Activated CD4-positive, CD25-positive, alpha-beta regulatory T cell treated with anti-CD3 and anti-CD28 coated beads, Interleukin-2, amount 50 U/mL, for 72 hours (primary cell): ENCODE data around the gene MRPL23.

ENCODE experiments used
- DNase-seq: peaks from one replicate; pipeline ENCODE4 v3.0.0; 2021

Gene MRPL23

GRCh38 chr11:1946812-1947484 is at the start of gene MRPL23:
Gene MRPL23, plus strand, starts transcription at chr11:1947332. Its CDS starts 31 bp downstream, at chr11:1947363.
- no peak for DNase-seq

- no peak for DNase-seq
Observed at GRCh38 chr11:1899090-1899489, 48.0 kb upstream of the MRPL23 start.

GRCh38 chr11:1899686-1900085 is 47.4 kb upstream of the MRPL23 start:
- no peak for DNase-seq

GRCh38 chr11:1906181-1906580 is 41.0 kb upstream of the MRPL23 start:
- DNase-seq, result no peak

- DNase-seq, result no peak
Observed at GRCh38 chr11:1906611-1907423, 40.3 kb upstream of the MRPL23 start.

- no peak for DNase-seq
Observed at GRCh38 chr11:1908618-1909017, 38.5 kb upstream of the MRPL23 start.

GRCh38 chr11:1909524-1909923 is 37.6 kb upstream of the MRPL23 start:
- no peak for DNase-seq

- no peak for DNase-seq
Observed at GRCh38 chr11:1912289-1912878, 34.7 kb upstream of the MRPL23 start.

- no peak for DNase-seq
Observed at GRCh38 chr11:1913271-1914060, 33.7 kb upstream of the MRPL23 start.

GRCh38 chr11:1915795-1916131 is 31.4 kb upstream of the MRPL23 start:
- DNase-seq, result no peak

GRCh38 chr11:1916132-1916985 is 30.8 kb upstream of the MRPL23 start:
- no peak for DNase-seq

GRCh38 chr11:1916986-1917522 is 30.1 kb upstream of the MRPL23 start:
- no peak for DNase-seq

GRCh38 chr11:1917523-1918435 is 29.4 kb upstream of the MRPL23 start:
- no peak for DNase-seq

- no peak for DNase-seq
Observed at GRCh38 chr11:1918436-1919315, 28.5 kb upstream of the MRPL23 start.

GRCh38 chr11:1919391-1920127 is 27.6 kb upstream of the MRPL23 start, which contains the start of gene TNNT3:
Gene TNNT3, plus strand, starts transcription at chr11:1919703. Its CDS starts 3,172 bp downstream, at chr11:1922875.
- DNase-seq, result no peak

GRCh38 chr11:1920128-1920908 is 26.8 kb upstream of the MRPL23 start:
- no peak for DNase-seq

- DNase-seq, result no peak
Observed at GRCh38 chr11:1920909-1921573, 26.1 kb upstream of the MRPL23 start.
